GM18499 (cell line): Measurements from ENCODE around the gene RBMX.
"Not testable (repeated sequence)": the region's sequence is repeated elsewhere in the genome, so short reads cannot be mapped to it uniquely, and the experiment has no call there.

Source experiments
- ATAC-seq: cut with Tn5 transposase; IDR thresholded peaks from one replicate; pipeline ENCODE4 v1.9.1; 2021; ENCODE audit warnings: moderate number of reproducible peaks; ENCODE audit not compliant: insufficient read depth, unreplicated experiment

The RBMX gene

GRCh38 chrX:136880452-136881013 is at the start of gene RBMX:
Gene RBMX (minus strand): TSS chrX:136880725. CDS start chrX:136879427, 1,298 bp downstream.
- ATAC-seq = peak; percentile 92

- not testable (repeated sequence) for ATAC-seq
Observed at GRCh38 chrX:136921438-136921837, 40.9 kb upstream of the RBMX start.

- no peak for ATAC-seq
Observed at GRCh38 chrX:136920001-136920400, 39.5 kb upstream of the RBMX start.

GRCh38 chrX:136916827-136917226 is 36.3 kb upstream of the RBMX start:
- ATAC-seq = no peak

- not testable (repeated sequence) for ATAC-seq
Observed at GRCh38 chrX:136911661-136912060, 31.1 kb upstream of the RBMX start.

GRCh38 chrX:136911253-136911652 is 30.7 kb upstream of the RBMX start:
- ATAC-seq = no peak

- ATAC-seq = no peak
Observed at GRCh38 chrX:136910565-136911035, 30.1 kb upstream of the RBMX start.

- no peak for ATAC-seq
Observed at GRCh38 chrX:136909706-136910564, 29.4 kb upstream of the RBMX start.

- ATAC-seq = no peak
Observed at GRCh38 chrX:136909119-136909705, 28.7 kb upstream of the RBMX start.

- ATAC-seq = no peak
Observed at GRCh38 chrX:136907621-136908020, 27.1 kb upstream of the RBMX start.

- ATAC-seq = no peak
Observed at GRCh38 chrX:136906921-136907510, 26.5 kb upstream of the RBMX start.

GRCh38 chrX:136904067-136904466 is 23.5 kb upstream of the RBMX start:
- not testable (repeated sequence) for ATAC-seq

- ATAC-seq = not testable (repeated sequence)
Observed at GRCh38 chrX:136900071-136900470, 19.5 kb upstream of the RBMX start.

- no peak for ATAC-seq
Observed at GRCh38 chrX:136899221-136899620, 18.7 kb upstream of the RBMX start.

- not testable (repeated sequence) for ATAC-seq
Observed at GRCh38 chrX:136898752-136899151, 18.2 kb upstream of the RBMX start.

- ATAC-seq = no peak
Observed at GRCh38 chrX:136896121-136896914, 15.8 kb upstream of the RBMX start.

- ATAC-seq = no peak
Observed at GRCh38 chrX:136892412-136892811, 11.9 kb upstream of the RBMX start.

GRCh38 chrX:136890596-136890995 is 10.1 kb upstream of the RBMX start:
- not testable (repeated sequence) for ATAC-seq

- ATAC-seq = no peak
Observed at GRCh38 chrX:136889269-136889668, 8.7 kb upstream of the RBMX start.

GRCh38 chrX:136880003-136880451 is 498 bp downstream of the RBMX start:
- ATAC-seq = no peak
